ENCODE data around the gene MS4A15. TPM values are rescaled to one million over a fixed set of nuclear protein-coding genes. Genes with fewer than 3 reads are reported as not detected.

The MS4A15 gene
- total and polyA plus RNA-seq, 7 donors = 0.04 TPM; not detected in 6

GRCh38 chr11:60785806-60786361 is 29.2 kb downstream of the MS4A15 start:
- TF ChIP-seq POLR2A (IDR thresholded peaks at IDR 0.05) (no peak), CTCF (IDR thresholded peaks at IDR 0.05) (no peak), POLR2AphosphoS5 (IDR thresholded peaks at IDR 0.05) (no peak), EP300 (IDR thresholded peaks at IDR 0.05) (no peak)
- H3K4me1 ChIP-seq = peaks cover 0 to 15% (median 13%) of the 10 kb centered on the region in 4 donors
- H3K4me3 ChIP-seq = no peak overlapping the region
- WGBS, 2 donors = 47 to 73% methylated on average over 8 of the region's 8 CpGs
- no peaks in the 10 kb centered on the region for H3K36me3 ChIP-seq
- H3K27me3 ChIP-seq = no peaks in the 10 kb centered on the region
- DNase-seq = peak; percentile 37
- intact Hi-C loops (cut with DNase I) = no loop called here
- no peak overlapping the region for H3K27ac ChIP-seq
- no peaks in the 10 kb centered on the region for H3K9me3 ChIP-seq

GRCh38 chr11:60786811-60787567 is 30.3 kb downstream of the MS4A15 start:
- DNase-seq = peak; percentile 91
- Histone ChIP-seq H3K4me3 (no peak overlapping the region), H3K36me3 (no peaks in the 10 kb centered on the region), H3K9me3 (no peaks in the 10 kb centered on the region), H3K27ac (peak overlapping the region in 3 of 4 donors; percentile 14 to 47 (median 40)), H3K27me3 (no peaks in the 10 kb centered on the region), H3K4me1 (peaks cover 0 to 15% (median 13%) of the 10 kb centered on the region in 4 donors)
- 17 to 61% methylated on average over 15 of the region's 15 CpGs for WGBS, 2 donors
- intact Hi-C loops (cut with DNase I) = no loop called here
- TF ChIP-seq POLR2A (IDR thresholded peaks at IDR 0.05) = no peak
- TF ChIP-seq POLR2AphosphoS5 (IDR thresholded peaks at IDR 0.05) = peak in 3 of 4 donors; percentile 9 to 41 (median 37)

- H3K4me3 ChIP-seq = no peak overlapping the region
- H3K27me3 ChIP-seq = no peaks in the 10 kb centered on the region
- TF ChIP-seq POLR2AphosphoS5 (IDR thresholded peaks at IDR 0.05) (no peak), EP300 (IDR thresholded peaks at IDR 0.05) (no peak), POLR2A (IDR thresholded peaks at IDR 0.05) (no peak), CTCF (IDR thresholded peaks at IDR 0.05) (no peak)
- peaks cover 0 to 15% (median 13%) of the 10 kb centered on the region in 4 donors for H3K4me1 ChIP-seq
- no peak for DNase-seq
- H3K36me3 ChIP-seq = no peaks in the 10 kb centered on the region
- 84 to 95% methylated on average over 7 of the region's 7 CpGs for WGBS, 2 donors
- no peaks in the 10 kb centered on the region for H3K9me3 ChIP-seq
- intact Hi-C loops (cut with DNase I) = no loop called here
- H3K27ac ChIP-seq = no peak overlapping the region
Measured at GRCh38 chr11:60788401-60789125, 31.9 kb downstream of the MS4A15 start.

- Histone ChIP-seq H3K9me3 (no peaks in the 10 kb centered on the region), H3K4me3 (no peak overlapping the region), H3K27ac (no peak overlapping the region), H3K27me3 (no peaks in the 10 kb centered on the region), H3K36me3 (no peaks in the 10 kb centered on the region), H3K4me1 (peaks cover 0 to 15% (median 13%) of the 10 kb centered on the region in 4 donors)
- intact Hi-C loops (cut with DNase I) = no loop called here
- WGBS, 2 donors = 93 to 94% methylated on average over 3 of the region's 3 CpGs
- TF ChIP-seq CTCF (IDR thresholded peaks at IDR 0.05) = no peak
- no peak for TF ChIP-seq POLR2AphosphoS5 (IDR thresholded peaks at IDR 0.05)
- TF ChIP-seq POLR2A (IDR thresholded peaks at IDR 0.05) = no peak
- TF ChIP-seq EP300 (IDR thresholded peaks at IDR 0.05) = no peak
- DNase-seq = no peak
Measured at GRCh38 chr11:60790726-60791125, 34.1 kb downstream of the MS4A15 start.

Data from sigmoid colon (tissue), 7 donors.